ENCODE results near the gene STAB2.

Gene STAB2

DNA sequence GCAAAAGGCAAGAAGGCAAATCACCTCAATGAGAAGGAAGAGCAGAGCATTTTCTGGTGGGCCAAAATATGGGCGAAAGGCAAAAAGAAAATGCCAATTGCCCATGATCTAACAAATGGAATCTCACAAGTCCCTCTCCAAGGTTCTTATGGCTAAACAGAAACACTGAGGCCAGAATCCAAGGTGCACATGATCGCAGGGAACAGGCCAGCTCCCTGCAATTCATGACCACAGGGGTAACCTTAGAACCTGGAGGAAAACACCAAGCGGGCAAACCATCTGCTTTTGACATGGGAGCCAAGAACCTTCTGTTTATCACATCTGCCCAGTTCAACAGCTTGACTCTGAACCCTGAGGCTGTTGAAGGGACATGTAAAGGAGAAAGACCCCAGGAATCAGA is 193.9 kb downstream of the STAB2 start:
- no peak for DNase-seq (ENCODE audit: low read depth)

DNA sequence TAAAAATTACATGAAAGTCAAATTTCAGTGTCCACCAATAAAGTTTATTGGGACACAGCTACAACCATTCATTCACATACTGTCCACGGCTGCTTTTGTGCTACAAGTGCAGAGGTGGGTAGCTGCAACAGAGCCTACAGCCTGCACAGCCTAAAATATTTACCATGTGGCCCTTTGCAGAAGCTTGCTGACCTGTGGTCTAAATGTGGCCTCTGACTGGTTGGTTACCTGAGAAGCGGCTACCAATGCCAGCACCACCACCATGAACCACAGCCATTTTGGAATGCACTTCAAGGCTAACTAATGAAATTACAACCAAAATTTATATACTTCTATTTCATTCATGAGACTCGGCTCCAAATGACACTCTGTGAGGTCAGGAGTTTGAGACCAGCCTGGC is 195.3 kb downstream of the STAB2 start:
- DNase-seq (ENCODE audit: low read depth): no peak

DNA sequence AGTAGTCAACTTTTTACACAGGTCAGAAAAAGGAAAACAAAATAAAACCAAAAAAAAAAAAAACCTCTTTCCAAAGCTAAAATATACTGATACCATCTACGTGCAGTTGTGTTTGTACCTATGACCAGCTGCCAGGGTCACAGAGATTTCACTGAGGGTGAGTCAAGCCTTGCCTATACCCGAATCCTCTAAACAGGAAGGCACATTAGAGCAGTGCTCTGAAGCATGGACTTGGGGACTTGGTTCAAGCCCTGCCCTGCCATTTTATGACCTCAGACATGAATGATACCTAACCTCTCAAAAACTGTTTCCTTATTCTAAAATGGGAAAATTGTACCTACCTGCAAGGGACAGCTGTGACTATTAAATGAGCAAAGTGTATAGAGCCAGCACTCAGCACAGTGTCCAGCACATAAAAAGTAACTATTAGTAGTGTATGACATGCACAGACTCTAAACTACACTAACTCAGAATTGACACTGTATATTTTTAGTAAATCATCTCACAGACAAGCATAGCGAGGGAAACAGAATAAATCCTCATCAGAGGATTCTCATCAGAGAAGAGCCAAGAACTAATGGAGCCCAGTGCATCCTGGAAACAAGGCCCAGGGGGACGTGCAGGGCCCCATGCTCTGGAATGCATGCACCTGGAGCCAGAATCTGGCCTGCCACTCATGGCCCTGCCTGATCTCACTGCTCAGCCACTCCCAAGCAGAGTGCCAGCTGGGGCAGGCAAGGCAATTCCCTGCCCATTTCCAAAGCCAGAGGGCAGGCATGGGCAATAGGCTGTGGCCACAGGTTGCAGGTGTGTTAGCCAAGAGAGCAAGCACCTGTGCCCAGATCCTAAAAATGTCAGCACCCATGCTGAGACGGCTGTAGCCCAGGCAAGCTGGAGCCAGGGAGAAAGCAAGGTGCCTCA is 196.9 kb downstream of the STAB2 start:
- no peak for DNase-seq (ENCODE audit: low read depth)

DNA sequence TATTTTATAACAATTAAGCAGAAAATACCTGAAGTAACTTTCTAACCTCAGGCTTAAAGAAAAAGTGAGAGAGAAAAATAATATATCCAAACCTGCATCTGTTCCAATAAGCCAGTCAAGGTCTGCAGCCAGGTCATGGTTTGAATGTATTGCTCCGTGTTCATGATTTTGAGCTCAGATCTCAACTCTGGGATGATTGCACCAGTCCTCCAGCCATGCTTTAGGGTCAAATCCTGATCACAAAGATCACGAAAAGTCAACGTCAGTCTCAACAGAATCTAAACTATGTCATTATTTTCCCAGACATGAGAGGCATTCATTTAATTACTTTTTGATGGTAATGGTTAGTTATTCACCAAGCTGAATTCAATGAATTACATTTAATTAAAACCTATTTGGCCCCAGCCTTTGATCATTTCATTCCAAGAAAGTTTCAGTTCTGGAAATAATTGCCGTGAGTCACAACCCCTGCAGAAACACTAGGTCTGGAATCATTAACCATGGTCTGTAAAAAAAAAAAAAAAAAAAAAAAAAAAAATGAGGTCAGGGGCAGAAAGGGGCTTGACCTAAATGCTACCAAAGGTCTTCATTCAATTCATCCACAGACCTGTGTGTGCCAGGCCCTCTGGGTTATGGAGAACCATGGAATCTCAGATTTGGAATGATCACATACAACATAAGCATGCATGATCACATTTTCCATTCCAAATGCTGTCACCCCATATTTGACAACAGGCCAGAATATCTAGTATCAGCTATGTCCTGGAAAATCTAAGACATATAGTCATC is 198.4 kb downstream of the STAB2 start:
- no peak for DNase-seq (ENCODE audit: low read depth)

DNA sequence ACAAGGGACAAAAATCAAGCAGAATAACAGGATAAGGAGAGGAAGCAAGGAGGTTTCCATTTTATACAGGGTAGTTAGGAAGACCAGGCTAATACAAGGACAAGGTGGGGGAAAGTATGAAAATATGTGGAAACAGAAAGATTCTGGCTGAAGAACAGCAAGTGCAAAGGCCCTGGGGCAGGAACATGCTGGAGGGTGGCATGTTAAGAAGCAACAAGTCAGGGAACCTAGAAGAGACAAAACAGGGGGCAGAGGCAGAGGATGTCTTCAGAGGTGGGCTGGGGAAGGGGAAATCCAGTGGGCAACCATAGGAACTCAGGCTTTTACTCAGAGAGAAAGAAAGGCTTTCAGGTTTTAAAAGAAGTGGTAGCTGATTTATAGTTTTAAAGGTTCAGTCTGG is 199.1 kb downstream of the STAB2 start:
- DNase-seq (ENCODE audit: low read depth): no peak

DNA sequence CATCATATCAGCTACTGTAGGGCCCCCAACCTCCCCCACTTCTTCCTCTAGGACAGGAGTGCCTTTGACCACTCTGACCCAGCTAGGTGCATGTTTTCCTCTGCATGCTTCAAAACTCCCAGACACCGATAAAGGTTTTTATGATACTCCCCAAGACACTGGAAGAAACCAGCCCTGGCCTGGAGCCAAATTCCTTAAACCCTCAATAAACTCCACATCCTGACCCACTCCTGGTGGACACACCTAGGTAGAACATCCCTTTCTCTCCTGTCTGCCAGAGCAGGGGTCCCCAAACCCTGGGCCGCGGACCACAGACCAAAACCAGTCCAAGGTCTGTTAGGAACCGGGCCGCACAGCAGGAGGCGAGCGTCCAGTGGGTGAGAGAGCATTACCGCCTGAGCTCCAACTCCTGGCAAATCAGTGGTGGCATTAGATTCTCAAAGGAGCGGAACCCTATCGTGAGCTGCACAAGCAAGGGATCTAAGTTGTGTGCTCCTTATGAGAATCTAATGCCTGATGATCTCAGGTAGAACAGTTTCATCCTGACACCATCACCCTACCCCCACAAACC is 204.4 kb downstream of the STAB2 start:
- DNase-seq (ENCODE audit: low read depth): no peak

DNA sequence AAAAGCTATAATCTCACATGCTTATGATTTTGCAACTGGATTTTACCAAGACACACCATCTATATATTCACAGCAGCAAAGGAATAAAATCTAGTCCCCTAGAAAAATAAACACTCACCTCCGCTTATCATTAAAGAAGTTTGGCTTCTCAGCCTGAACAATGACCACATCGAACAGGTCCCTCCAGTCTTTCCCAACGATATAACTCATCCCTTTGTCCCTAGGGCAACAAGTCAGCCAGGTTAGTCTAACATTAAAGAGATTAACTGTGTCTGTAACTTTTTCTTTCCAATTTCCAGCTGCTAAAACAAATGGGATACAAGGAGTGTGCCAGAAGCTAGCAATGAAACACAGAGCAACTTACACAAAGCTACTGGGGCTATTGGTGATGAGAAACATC is 206.0 kb downstream of the STAB2 start:
- no peak for DNase-seq (ENCODE audit: low read depth)

DNA sequence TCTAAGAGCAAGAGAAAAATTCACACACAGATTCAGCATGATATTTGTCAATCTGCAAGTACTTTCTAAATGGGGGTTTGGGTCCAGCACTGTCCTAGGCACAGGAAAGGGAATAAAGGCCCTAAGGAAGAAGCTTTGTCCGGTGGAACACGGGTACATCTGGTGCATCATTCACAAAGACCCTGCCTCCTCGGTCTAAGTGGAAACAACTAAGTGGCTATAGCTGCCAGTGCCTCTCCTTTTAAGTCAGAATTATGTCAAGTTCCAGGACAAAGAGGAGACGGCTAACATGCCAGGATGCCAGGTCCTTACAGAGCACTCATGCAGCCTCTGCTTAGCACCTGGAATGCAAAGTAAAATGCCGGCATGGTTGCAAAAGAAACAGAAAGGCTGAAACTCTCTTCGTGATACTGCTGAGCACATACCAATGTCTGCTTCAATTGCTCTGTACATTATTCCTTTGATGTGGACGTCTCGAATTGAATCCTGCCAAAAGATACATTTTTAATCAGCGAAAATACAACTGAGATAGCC is 206.5 kb downstream of the STAB2 start:
- no peak for DNase-seq (ENCODE audit: low read depth)

DNA sequence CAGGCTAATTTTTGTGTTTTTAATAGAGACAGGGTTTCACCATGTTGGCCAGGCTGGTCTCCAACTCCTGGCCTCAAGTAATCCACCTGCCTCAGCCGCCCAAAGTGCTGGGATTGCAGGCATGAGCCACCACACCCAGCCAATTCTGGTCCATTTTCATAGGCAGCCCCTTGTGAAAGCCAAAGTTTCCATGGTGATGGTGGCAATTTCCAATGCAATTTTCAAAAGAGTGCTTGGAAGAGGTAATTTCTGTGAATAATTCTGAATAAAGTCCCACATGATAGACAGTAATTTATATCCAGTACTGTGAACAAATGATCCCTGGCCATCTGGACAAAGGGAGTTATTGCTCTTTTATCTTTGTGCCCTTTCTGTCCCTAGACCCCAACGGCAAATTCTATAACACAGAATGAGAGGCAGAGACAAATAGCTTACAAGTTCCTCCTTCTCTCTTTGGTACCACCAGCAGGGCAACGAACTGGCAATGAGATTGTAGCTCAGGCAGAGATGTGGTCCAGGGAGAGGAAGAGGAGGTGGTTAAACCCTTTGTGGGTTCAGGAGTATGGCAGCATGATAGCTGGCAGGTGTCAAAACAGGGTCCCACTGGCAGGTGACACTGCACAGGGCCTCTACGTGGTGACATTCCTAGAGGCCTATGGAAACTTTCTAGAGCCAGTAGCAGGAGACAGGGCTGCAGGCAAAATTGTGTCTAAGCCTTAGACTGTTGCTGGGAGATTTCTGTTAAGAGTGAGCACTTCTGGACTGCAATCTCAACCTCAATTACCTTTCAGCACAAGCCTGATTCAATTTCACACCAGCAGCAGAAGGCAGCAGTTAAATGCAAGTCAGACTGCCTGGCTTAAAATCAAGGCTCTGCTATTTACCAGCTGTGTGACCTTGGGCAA is 207.5 kb downstream of the STAB2 start:
- DNase-seq (ENCODE audit: low read depth): no peak

DNA sequence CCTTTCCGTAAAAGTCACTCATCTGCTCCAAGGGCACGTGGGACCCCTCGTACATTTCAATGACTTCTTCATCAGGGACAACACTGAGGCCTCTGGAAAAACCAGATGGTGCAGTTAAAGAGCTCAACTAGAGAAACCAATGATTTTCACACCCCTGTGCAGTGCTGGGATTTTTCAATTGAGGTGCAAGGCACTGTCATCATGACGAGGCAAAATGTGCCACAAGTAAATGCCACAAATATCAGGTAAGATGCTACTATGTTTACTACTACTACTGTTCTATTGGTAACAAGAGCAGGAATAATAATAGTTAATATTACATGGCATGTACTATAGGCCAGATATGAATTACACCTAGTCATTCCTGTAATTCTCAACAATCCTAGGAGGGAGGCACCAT is 211.5 kb downstream of the STAB2 start:
- no peak for DNase-seq (ENCODE audit: low read depth)

DNA sequence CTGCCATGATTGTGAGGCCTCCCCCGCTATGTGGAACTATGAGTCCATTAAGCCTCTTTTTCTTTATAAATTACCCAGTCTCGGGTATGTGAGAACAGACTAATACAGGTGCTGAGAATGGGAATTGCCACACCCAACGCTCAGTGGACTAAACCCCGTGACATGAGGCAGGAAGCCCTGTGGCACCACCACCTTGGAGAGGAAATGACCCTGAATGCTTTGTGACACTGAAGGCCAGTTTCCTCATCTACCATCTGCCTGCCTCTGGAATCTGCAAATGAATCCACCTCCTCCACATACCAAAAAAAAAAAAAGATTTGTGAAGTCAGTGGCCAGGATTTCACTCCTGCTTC is 212.4 kb downstream of the STAB2 start:
- DNase-seq (ENCODE audit: low read depth): no peak

DNA sequence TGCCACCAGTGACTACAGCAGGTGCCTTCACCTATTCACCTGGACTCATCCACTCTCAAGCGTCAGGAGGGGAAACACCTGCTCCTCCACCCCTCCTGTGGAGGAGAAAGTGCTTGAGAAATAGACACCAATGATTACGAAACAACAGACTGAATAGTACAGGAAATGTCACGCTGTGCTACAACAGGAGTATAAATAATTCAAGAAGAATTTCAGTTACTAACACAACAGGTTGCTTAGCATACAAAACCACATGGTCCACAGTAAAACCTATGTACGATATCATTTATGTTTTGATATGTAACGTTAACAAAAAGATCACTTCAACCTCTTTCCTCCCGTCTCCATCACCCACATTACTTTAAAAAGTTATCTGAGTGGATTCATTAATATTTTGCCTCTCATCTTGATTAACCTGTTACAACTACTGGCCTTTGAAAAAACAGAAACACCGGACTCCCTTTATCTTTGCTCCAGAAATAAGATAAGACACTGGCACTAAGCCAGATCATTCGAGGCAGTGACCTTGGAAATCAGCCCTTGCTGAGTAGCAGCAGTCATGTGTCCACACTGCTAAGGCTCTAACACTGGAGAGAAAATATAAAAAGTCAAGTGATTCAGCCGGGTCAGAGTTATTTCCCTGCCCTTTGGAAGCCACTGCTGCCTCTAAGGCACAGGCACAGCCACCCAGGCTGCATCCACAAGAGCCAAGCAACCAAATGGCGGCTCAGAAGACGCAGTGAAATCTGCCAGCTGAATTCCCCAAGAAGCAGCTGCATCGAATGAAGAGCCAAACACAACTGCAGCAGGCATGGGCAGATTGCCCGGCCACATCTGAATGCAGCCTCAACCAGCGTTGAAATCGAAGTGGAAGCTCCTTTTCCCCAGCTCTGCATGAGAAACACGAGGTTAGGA is 213.0 kb downstream of the STAB2 start:
- no peak for DNase-seq (ENCODE audit: low read depth)

DNA sequence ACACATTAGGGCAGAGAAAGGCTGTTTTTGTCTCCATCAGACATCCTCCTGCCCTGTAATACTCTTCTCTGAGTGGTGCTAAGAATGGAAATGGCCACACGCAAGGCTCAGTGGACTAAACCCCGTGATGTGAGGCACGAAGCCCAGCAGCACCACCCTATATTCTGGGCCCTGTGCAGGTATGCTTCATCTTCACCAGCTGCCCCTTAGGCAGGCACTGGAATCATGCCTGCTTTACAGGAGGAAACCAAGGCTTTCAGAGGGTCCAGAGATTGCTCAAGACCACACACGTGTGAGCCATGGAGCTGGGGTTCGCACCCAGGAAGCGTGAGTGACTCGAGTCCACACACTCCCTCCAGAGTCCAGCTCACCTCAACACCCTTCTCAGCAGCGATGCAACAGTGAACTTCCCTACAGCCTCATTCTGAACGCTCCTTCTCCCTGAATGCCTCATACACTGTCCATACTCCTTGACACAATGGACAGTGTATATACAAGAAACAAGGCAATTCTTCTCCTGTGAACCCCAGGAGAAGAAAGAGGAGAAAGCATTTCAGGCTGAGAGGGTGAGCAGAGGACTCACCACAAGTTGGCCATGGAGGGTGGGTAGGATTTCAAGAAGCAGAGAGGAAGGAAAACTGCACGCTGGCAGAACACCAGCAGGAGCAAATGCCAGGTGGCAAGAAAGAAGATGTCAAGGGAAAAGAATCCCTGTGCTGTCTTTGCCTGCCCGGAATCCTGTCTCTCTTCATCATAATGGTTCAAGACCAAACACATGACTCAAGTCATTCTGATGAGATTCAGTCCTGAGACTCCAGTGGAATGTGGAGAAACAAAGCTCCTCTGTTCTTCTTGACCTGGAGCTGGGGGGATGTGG is 214.9 kb downstream of the STAB2 start:
- DNase-seq (ENCODE audit: low read depth): no peak

DNA sequence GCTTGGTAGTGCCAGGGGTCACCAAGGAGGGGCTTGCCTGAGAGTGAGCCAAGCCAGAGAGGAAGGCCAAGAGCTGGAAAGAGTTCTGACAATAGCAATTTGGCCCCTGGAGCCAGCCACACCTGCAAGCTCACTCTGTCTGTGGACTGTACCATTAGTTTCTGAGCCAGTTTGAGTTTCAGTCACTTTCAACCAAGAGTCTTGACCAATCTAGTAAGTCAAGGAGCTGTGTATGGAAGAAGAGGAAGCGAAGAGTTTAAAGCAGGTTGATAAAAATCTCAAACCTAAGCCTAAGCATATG is 215.5 kb downstream of the STAB2 start:
- no peak for DNase-seq (ENCODE audit: low read depth)

DNA sequence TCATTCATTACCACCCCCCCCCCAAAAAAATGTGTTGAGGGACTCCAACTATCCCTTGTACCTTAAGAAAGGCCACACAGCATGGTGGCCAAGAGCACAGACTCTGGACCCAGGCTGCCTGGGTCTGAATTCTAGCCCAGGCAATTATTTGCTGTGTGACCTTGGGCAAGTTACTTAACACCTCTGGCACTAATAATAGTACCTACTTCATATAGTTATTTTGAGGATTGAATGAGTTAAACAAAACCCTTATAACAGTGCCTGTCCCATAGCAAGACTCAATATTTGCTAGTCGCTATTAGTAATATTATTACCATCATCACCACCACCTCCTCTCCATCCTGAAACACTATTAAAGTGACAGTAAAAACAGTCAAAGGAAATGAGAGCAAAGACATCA is 216.8 kb downstream of the STAB2 start:
- DNase-seq (ENCODE audit: low read depth): no peak

DNA sequence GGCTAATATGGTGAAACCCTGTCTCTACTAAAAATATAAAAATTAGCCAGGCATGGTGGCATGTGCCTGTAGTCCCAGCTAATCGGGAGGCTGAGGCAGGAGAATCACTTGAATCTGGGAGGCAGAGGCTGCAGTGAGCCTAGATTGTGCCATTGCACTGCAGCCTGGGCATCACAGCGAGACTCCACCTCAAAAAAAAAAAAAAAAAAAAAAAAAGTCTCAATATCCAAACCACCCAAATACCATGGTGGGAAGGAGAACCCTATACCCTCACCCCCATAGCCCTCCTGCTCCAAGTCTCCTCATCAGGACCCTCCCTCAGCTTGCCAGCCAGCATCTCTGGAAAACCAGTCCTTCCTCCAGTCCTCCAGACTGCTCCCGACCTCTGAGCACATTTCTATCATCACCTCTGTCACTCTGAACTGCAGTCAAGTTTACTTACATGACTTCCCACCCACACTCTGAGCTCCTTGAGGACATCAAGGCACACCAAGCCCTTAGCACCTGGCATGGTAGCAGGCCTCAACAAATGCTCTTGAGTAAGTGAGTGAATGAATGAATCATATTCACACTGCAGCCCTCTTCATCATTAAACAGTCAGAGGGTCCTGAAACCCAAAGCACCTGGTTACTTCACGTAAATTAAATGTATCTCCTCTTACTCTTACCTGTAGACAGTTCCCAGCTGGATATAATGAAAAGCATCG is 218.7 kb downstream of the STAB2 start:
- DNase-seq (ENCODE audit: low read depth): no peak

DNA sequence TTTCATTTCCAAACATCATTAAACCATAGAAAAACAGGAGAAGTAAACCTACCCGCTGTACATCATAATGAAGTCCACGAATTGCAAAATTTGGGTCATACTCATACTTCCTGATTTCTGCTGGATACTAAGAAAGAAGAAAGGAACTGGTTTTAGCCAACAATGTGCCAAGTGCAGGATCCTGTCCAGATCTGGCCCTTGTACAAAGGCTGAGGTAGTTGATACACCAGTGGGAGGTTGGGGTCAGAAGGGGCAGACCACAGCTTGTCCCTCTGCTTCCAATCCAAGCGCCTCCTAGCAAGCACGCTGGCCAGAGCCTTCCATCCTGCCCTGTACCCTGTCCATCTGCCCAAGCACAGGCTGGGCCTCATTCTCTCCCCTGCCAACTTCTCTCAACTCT is 219.7 kb downstream of the STAB2 start:
- DNase-seq (ENCODE audit: low read depth): no peak

DNA sequence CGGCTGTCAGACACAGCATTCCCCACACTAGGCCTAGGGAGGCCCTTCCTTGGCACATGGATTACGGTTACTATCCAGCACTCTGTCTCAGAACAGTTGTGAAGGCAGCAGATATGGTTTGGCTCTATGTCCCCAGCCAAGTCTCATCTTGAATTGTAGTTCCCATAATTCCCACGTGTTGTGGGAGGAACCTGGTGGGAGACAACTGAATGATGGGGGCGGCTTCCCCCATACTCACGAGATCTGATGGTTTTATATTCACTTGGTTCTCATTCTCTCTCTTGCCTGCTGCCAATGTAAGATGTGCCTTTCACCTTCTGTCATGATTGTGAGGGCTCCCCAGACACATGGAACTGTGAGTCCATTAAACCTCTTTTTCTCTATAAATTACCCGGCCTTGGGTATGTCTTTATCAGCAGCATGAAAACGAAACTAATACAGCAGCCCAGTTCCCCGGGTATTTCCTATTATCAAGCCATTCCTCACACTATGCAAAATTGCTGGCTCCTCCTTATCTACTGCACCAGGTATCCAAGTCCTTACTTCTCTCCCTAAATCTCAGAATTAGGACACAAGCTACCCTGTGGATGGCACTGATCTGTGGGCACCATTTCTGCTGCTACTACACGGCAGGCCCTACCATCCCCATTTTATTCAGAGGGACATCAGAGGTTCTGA is 220.6 kb downstream of the STAB2 start:
- no peak for DNase-seq (ENCODE audit: low read depth)
